CD14-positive monocyte (primary cell): ENCODE data around the gene SMARCAD1. TPM values are rescaled to one million over a fixed set of nuclear protein-coding genes. Genes with fewer than 3 reads are reported as not detected.

Experiments
- DNase-seq, 3 donors: peaks; one replicate each; pipeline ENCODE4 v3.0.0-alpha.2; 2011 to 2022
- H2AFZ ChIP-seq: 2 replicates; pipeline ENCODE4 v1.6.0; 2012; ENCODE audit warnings: mild to moderate bottlenecking, low read depth, low read length, inconsistent platforms; ENCODE audit not compliant: insufficient read depth, poor library complexity, severe bottlenecking
- H3K27ac ChIP-seq, 2 donors: 1 replicate in 1 of 2; 2 replicates in 1 of 2; pipeline ENCODE4 v1.5.1; 2012 to 2013; ENCODE audit warnings: low read length in 2 of 2, control low read depth in 1 of 2, inconsistent platforms in 1 of 2, low read depth in 1 of 2, mild to moderate bottlenecking in 1 of 2
- H3K27me3 ChIP-seq, 2 donors: one replicate each; pipeline versions ENCODE4 v1.6.0 to v1.6.1; 2011 to 2013; ENCODE audit warnings: low read length in 2 of 2; ENCODE audit not compliant: control insufficient read depth in 2 of 2, insufficient read depth in 2 of 2
- H3K36me3 ChIP-seq, 2 donors: replicated peaks in 1 of 2; 1 replicate in 1 of 2; 2 replicates in 1 of 2; pipeline versions ENCODE4 v1.5.1 to v1.6.1; 2012 to 2013; ENCODE audit warnings: low read length in 2 of 2, control low read depth in 1 of 2, inconsistent platforms in 1 of 2, mild to moderate bottlenecking in 1 of 2; ENCODE audit not compliant: insufficient read depth in 2 of 2, control insufficient read depth in 1 of 2
- H3K4me1 ChIP-seq, 2 donors: 1 replicate in 1 of 2; 2 replicates in 1 of 2; pipeline versions ENCODE4 v1.5.1 to v1.6.1; 2012 to 2013; ENCODE audit warnings: low read length in 2 of 2, control low read depth in 1 of 2, inconsistent platforms in 1 of 2, mild to moderate bottlenecking in 1 of 2, moderate library complexity in 1 of 2; ENCODE audit not compliant: insufficient read depth in 2 of 2, control insufficient read depth in 1 of 2
- H3K4me2 ChIP-seq: replicated peaks from 2 replicates; pipeline ENCODE3; 2012; ENCODE audit warnings: low read length, moderate library complexity, mild to moderate bottlenecking; ENCODE audit not compliant: poor library complexity, severe bottlenecking; ENCODE audit errors: extremely low read depth
- H3K4me3 ChIP-seq, 3 experiments: fragments of 200-600 bp in 1 of 3; sonication (generic) in 1 of 3; replicated peaks in 1 of 3; 1 replicate in 2 of 3; 2 replicates in 1 of 3; pipeline ENCODE4 v1.5.1; 2011 to 2013; ENCODE audit warnings: low read length in 3 of 3, mild to moderate bottlenecking in 3 of 3, control low read depth in 2 of 3, low read depth in 2 of 3, inconsistent platforms in 1 of 3, moderate library complexity in 1 of 3
- H3K79me2 ChIP-seq: 2 replicates; pipeline ENCODE4 v1.6.0; 2012; ENCODE audit warnings: mild to moderate bottlenecking, control low read depth, inconsistent platforms, low read length, moderate library complexity; ENCODE audit not compliant: insufficient read depth
- H3K9ac ChIP-seq: 2 replicates; pipeline ENCODE4 v1.6.0; 2017; ENCODE audit warnings: low read length, mild to moderate bottlenecking; ENCODE audit not compliant: insufficient read depth, poor library complexity, severe bottlenecking
- H3K9me3 ChIP-seq, 2 donors: replicated peaks in 1 of 2; 1 replicate in 1 of 2; 2 replicates in 1 of 2; pipeline versions ENCODE4 v1.5.1 to v1.6.1; 2012 to 2013; ENCODE audit warnings: low read length in 2 of 2, control low read depth in 1 of 2; ENCODE audit not compliant: control insufficient read depth in 1 of 2, insufficient read depth in 1 of 2
- H4K20me1 ChIP-seq: 2 replicates; pipeline ENCODE4 v1.6.0; 2012; ENCODE audit warnings: mild to moderate bottlenecking, low read length, control low read depth, moderate library complexity; ENCODE audit not compliant: insufficient read depth
- H3K27ac Mint-ChIP-seq, 7 donors: one replicate each; pipeline ENCODE4 v1.8.0; 2020; ENCODE audit warnings: mild to moderate bottlenecking in 7 of 7, mixed read lengths in 7 of 7, moderate library complexity in 6 of 7, inconsistent platforms in 2 of 7
- H3K27me3 Mint-ChIP-seq, 3 donors: one replicate each; pipeline ENCODE4 v1.8.0; 2021 to 2022; ENCODE audit warnings: low read depth in 3 of 3, mild to moderate bottlenecking in 3 of 3, mixed read lengths in 3 of 3, moderate library complexity in 3 of 3, inconsistent platforms in 1 of 3
- H3K36me3 Mint-ChIP-seq, 2 donors: one replicate each; pipeline ENCODE4 v1.8.0; 2020; ENCODE audit warnings: mixed read lengths in 2 of 2, inconsistent platforms in 1 of 2, mild to moderate bottlenecking in 1 of 2
- H3K4me1 Mint-ChIP-seq: one replicate; pipeline ENCODE4 v1.8.0; 2020; ENCODE audit warnings: mild to moderate bottlenecking, mixed read lengths
- H3K4me3 Mint-ChIP-seq, 2 donors: one replicate each; pipeline ENCODE4 v1.8.0; 2020; ENCODE audit warnings: mild to moderate bottlenecking in 2 of 2, mixed read lengths in 2 of 2, moderate library complexity in 1 of 2
- H3K9me3 Mint-ChIP-seq, 7 donors: one replicate each; pipeline ENCODE4 v1.8.0; 2020 to 2022; ENCODE audit warnings: mixed read lengths in 7 of 7, mild to moderate bottlenecking in 6 of 7, moderate library complexity in 6 of 7, inconsistent platforms in 2 of 7
- CTCF ChIP-seq: fragments of 200-600 bp; IDR thresholded peaks from one replicate; pipeline ENCODE4 v1.8.0; 2022; ENCODE audit warnings: antibody characterized with exemption, mild to moderate bottlenecking
- WGBS: methylation state at CpG from one replicate; pipeline ENCODE4 v1.1.5; 2013; ENCODE audit warnings: missing lambda C conversion rate; ENCODE audit not compliant: insufficient coverage; 5-methylcytosine and 5-hydroxymethylcytosine counted together
- intact Hi-C, 2 donors: fragments of 100-400 bp; cut with micrococcal nuclease; formaldehyde crosslinking; loops; one replicate each; pipeline versions ENCODE4 v1.15.0 to v1.15.1; 2023
- polyA plus RNA-seq, 3 donors: library from polyadenylated mRNA; depleted of rRNA in 1 of 3; unstranded in 2 of 3; stranded (reverse) in 1 of 3; fragments of 300-500 nt in 2 of 3; fragments of >200 nt in 1 of 3; fragmentation: Illumina TruSeq in 2 of 3; gene quantifications; 1 replicate in 2 of 3; 2 replicates in 1 of 3; pipeline ENCODE4 v1.2.3, GENCODE V29; 2012 to 2021

The SMARCAD1 gene
- polyA plus RNA-seq, 3 donors, result 4.9 to 7.0 (median 6.6) TPM

GRCh38 chr4:94208266-94208665 lies 601 bp downstream of the SMARCAD1 start:
- Histone ChIP-seq H3K9me3 (no peaks in the 10 kb centered on the region), H3K9ac (peak overlapping the region; percentile 92), H3K4me1 (peaks cover 11 to 12% of the 10 kb centered on the region in 2 donors), H3K4me2 (peak overlapping the region; percentile 74), H2AFZ (peak overlapping the region; percentile 99), H3K36me3 (peaks cover 20 to 29% of the 10 kb centered on the region in 2 donors), H3K4me3 (peak overlapping the region; percentile 76 to 98 (median 83)), H3K79me2 (peaks cover 25% of the 10 kb centered on the region), H3K27ac (peak overlapping the region; percentile 77 to 98), H3K27me3 (no peaks in the 10 kb centered on the region), H4K20me1 (no peaks in the 10 kb centered on the region)
- no peak for TF ChIP-seq CTCF
- intact Hi-C loops, result no loop called here
- Mint-ChIP-seq H3K9me3 (peaks cover 0 to 2% (median 0%) of the 10 kb centered on the region in 7 donors), H3K36me3 (peaks cover 20 to 32% of the 10 kb centered on the region in 2 donors), H3K4me3 (peak overlapping the region; percentile 97 to 99), H3K27ac (peak overlapping the region; percentile 95 to 99 (median 98)), H3K4me1 (peaks cover 13% of the 10 kb centered on the region), H3K27me3 (peaks cover 0 to 6% (median 6%) of the 10 kb centered on the region in 3 donors)
- DNase-seq, result peak; percentile 11 to 23 (median 14)
- WGBS, result no CpG with 5 or more reads among the region's 5 CpGs

GRCh38 chr4:94208918-94209317 lies 1.3 kb downstream of the SMARCAD1 start:
- H3K27me3 ChIP-seq, result no peaks in the 10 kb centered on the region
- intact Hi-C loops, result no loop called here
- peaks cover 13% of the 10 kb centered on the region for H3K4me1 Mint-ChIP-seq
- H3K4me3 ChIP-seq, result peak overlapping the region in 1 of 3 experiments; percentile 98
- H3K9me3 ChIP-seq, result no peaks in the 10 kb centered on the region
- H3K27ac Mint-ChIP-seq, result no peak overlapping the region
- peaks cover 26 to 38% of the 10 kb centered on the region in 2 donors for H3K36me3 Mint-ChIP-seq
- TF ChIP-seq CTCF, result no peak
- peak overlapping the region in 1 of 2 donors; percentile 98 for H3K27ac ChIP-seq
- H3K4me2 ChIP-seq, result peak overlapping the region; percentile 74
- no peak overlapping the region for H3K4me3 Mint-ChIP-seq
- H3K9ac ChIP-seq, result no peak overlapping the region
- no CpG with 5 or more reads among the region's 1 CpG for WGBS
- H3K27me3 Mint-ChIP-seq, result peaks cover 0 to 6% (median 3%) of the 10 kb centered on the region in 3 donors
- H3K9me3 Mint-ChIP-seq, result no peaks in the 10 kb centered on the region
- H2AFZ ChIP-seq, result peak overlapping the region; percentile 99
- DNase-seq, result no peak
- H3K4me1 ChIP-seq, result peaks cover 11 to 12% of the 10 kb centered on the region in 2 donors
- H4K20me1 ChIP-seq, result no peaks in the 10 kb centered on the region
- H3K36me3 ChIP-seq, result peaks cover 25 to 36% of the 10 kb centered on the region in 2 donors
- H3K79me2 ChIP-seq, result peaks cover 30% of the 10 kb centered on the region
